Measurements from ENCODE around the gene NKX2-4.

GRCh38 chr20:21365771-21366170 is 31.6 kb downstream of the NKX2-4 start:
- TF ChIP-seq CTCF (IDR thresholded peaks at IDR 0.05) (no peak), POLR2AphosphoS5 (IDR thresholded peaks at IDR 0.05; ENCODE audit: insufficient read depth in 1 of 2, low read depth in 1 of 2) (no peak), POLR2A (IDR thresholded peaks at IDR 0.05) (no peak)

Data from vagina (tissue), 2 donors.